GM13977 (cell line): Measurements from ENCODE around the gene NFKB1.

ENCODE experiments used
- DNase-seq: peaks from one replicate; pipeline ENCODE4 v3.0.0; 2012; ENCODE audit warnings: low spot score
- CTCF ChIP-seq: IDR thresholded peaks from 2 replicates; pipeline ENCODE4 v1.5.1; 2012; ENCODE audit warnings: mild to moderate bottlenecking, control low read depth; ENCODE audit not compliant: insufficient read depth; ENCODE audit errors: extremely low read depth, missing control alignments
- in situ Hi-C: fragments of 300-500 bp; cut with MboI; formaldehyde crosslinking; loops from one replicate; pipeline ENCODE4 v1.12.0; 2022; ENCODE audit warnings: low sequenced_read_pairs, low pct_unique_long_range_greater_than_20kb, mixed read lengths, inconsistent platforms; ENCODE audit not compliant: unreplicated experiment

NFKB1 gene

GRCh38 chr4:102574317-102574716, 73.2 kb downstream of the NFKB1 start:
- no peak for DNase-seq
- TF ChIP-seq CTCF, result no peak
- in situ Hi-C loops, result no loop called here

GRCh38 chr4:102575369-102576129, 74.4 kb downstream of the NFKB1 start:
- no peak for DNase-seq
- no peak for TF ChIP-seq CTCF
- in situ Hi-C loops, result no loop called here

- in situ Hi-C loops, result no loop called here
- no peak for TF ChIP-seq CTCF
- no peak for DNase-seq
These were observed 77.1 kb downstream of the NFKB1 start for GRCh38 chr4:102578270-102578669.

GRCh38 chr4:102578819-102579218, 77.7 kb downstream of the NFKB1 start:
- peak; percentile 15 for TF ChIP-seq CTCF
- in situ Hi-C loops, result no loop called here
- no peak for DNase-seq

GRCh38 chr4:102579794-102580462, 78.8 kb downstream of the NFKB1 start:
- no peak for DNase-seq
- no peak for TF ChIP-seq CTCF
- in situ Hi-C loops, result loop anchor here (10.0 kb wide), 1 partner anchor 75 kb away; the partner anchor contains the start of gene NFKB1

GRCh38 chr4:102580463-102580842, 79.3 kb downstream of the NFKB1 start:
- DNase-seq, result no peak
- in situ Hi-C loops, result loop anchor here (10.0 kb wide), 1 partner anchor 76 kb away; the partner anchor contains the start of gene NFKB1
- no peak for TF ChIP-seq CTCF
